H9 (cell line): ENCODE results near the gene ZNHIT1. TPM values are rescaled to one million over a fixed set of nuclear protein-coding genes. Genes with fewer than 3 reads are reported as not detected.

Experiments used
- DNase-seq: peaks from one replicate; pipeline ENCODE4 v3.0.0-alpha.2; 2017
- H2AFZ ChIP-seq: one replicate; pipeline ENCODE4 v1.6.1; 2013; ENCODE audit warnings: mild to moderate bottlenecking, low read length, control low read depth, moderate library complexity
- H2AK5ac ChIP-seq: 2 replicates; pipeline ENCODE4 v1.6.1; 2013; ENCODE audit warnings: low read length, control low read depth, mixed read lengths; ENCODE audit not compliant: insufficient read length
- H2BK120ac ChIP-seq: one replicate; pipeline ENCODE4 v1.6.1; 2013; ENCODE audit warnings: low read depth, mild to moderate bottlenecking, low read length, control low read depth, inconsistent platforms; ENCODE audit not compliant: poor library complexity, severe bottlenecking
- H2BK12ac ChIP-seq: 2 replicates; pipeline ENCODE4 v1.6.1; 2013; ENCODE audit warnings: low read length, control low read depth, mixed read lengths, low read depth; ENCODE audit not compliant: insufficient read length
- H2BK15ac ChIP-seq: 2 replicates; pipeline ENCODE4 v1.6.1; 2013; ENCODE audit warnings: low read depth, low read length, control low read depth
- H2BK20ac ChIP-seq: one replicate; pipeline ENCODE4 v1.6.1; 2013; ENCODE audit warnings: low read depth, mild to moderate bottlenecking, low read length, control low read depth, inconsistent platforms; ENCODE audit not compliant: poor library complexity, severe bottlenecking
- H2BK5ac ChIP-seq: 2 replicates; pipeline ENCODE4 v1.6.1; 2013; ENCODE audit warnings: low read length, control low read depth, mixed read lengths; ENCODE audit not compliant: insufficient read length
- H3K14ac ChIP-seq: 2 replicates; pipeline ENCODE4 v1.6.1; 2013; ENCODE audit warnings: low read length, control low read depth; ENCODE audit not compliant: insufficient read depth
- H3K18ac ChIP-seq: 2 replicates; pipeline ENCODE4 v1.6.1; 2013; ENCODE audit warnings: low read depth, mild to moderate bottlenecking, mixed read lengths, low read length, control low read depth; ENCODE audit not compliant: insufficient read length
- H3K23ac ChIP-seq: 2 replicates; pipeline ENCODE4 v1.6.1; 2013; ENCODE audit warnings: low read length, control low read depth, mixed read lengths, low read depth; ENCODE audit not compliant: insufficient read length
- H3K23me2 ChIP-seq: 2 replicates; pipeline ENCODE4 v1.6.1; 2013; ENCODE audit warnings: low read depth, mild to moderate bottlenecking, mixed read lengths, low read length, control low read depth; ENCODE audit not compliant: insufficient read length, poor library complexity, severe bottlenecking
- H3K27ac ChIP-seq: 2 replicates; pipeline ENCODE4 v1.5.1; 2013; ENCODE audit warnings: low read length, control low read depth, mixed read lengths, low read depth; ENCODE audit not compliant: insufficient read length
- H3K27me3 ChIP-seq: 2 replicates; pipeline ENCODE4 v1.6.1; 2013; ENCODE audit warnings: low read length, control low read depth, inconsistent platforms; ENCODE audit not compliant: insufficient read depth
- H3K4ac ChIP-seq: 2 replicates; pipeline ENCODE4 v1.6.1; 2013; ENCODE audit warnings: low read depth, mild to moderate bottlenecking, control low read depth, inconsistent platforms, low read length, moderate library complexity
- H3K4me1 ChIP-seq: 2 replicates; pipeline ENCODE4 v1.6.1; 2013; ENCODE audit warnings: low read length, control low read depth, inconsistent platforms; ENCODE audit not compliant: insufficient read depth
- H3K4me2 ChIP-seq: 2 replicates; pipeline ENCODE4 v1.6.1; 2013; ENCODE audit warnings: low read length, control low read depth, mixed read lengths; ENCODE audit not compliant: insufficient read length, insufficient read depth
- H3K56ac ChIP-seq: 2 replicates; pipeline ENCODE4 v1.6.1; 2013; ENCODE audit warnings: low read depth, mild to moderate bottlenecking, mixed read lengths, low read length, control low read depth; ENCODE audit not compliant: insufficient read length
- H3K79me1 ChIP-seq: 2 replicates; pipeline ENCODE4 v1.6.1; 2013; ENCODE audit warnings: low read depth, mild to moderate bottlenecking, moderate library complexity, low read length, control low read depth, inconsistent platforms; ENCODE audit not compliant: insufficient read depth, poor library complexity, severe bottlenecking
- H3K79me2 ChIP-seq: 2 replicates; pipeline ENCODE4 v1.6.1; 2013; ENCODE audit warnings: low read length, control low read depth, inconsistent platforms; ENCODE audit not compliant: insufficient read depth
- H3K9ac ChIP-seq: 2 replicates; pipeline ENCODE4 v1.6.1; 2013; ENCODE audit warnings: low read length, control low read depth, mixed read lengths; ENCODE audit not compliant: insufficient read length; ENCODE audit errors: extremely low read depth
- H3K9me3 ChIP-seq: one replicate; pipeline ENCODE4 v1.6.1; 2013; ENCODE audit warnings: low read depth, low read length, inconsistent platforms; ENCODE audit not compliant: control insufficient read depth
- H3T11ph ChIP-seq: one replicate; pipeline ENCODE4 v1.6.1; 2013; ENCODE audit warnings: mild to moderate bottlenecking, low read length, control low read depth, inconsistent platforms
- H4K20me1 ChIP-seq: one replicate; pipeline ENCODE4 v1.6.1; 2013; ENCODE audit not compliant: control insufficient read depth, insufficient read length, insufficient read depth
- H4K5ac ChIP-seq: 2 replicates; pipeline ENCODE4 v1.6.1; 2013; ENCODE audit warnings: low read depth, mild to moderate bottlenecking, mixed read lengths, low read length, control low read depth; ENCODE audit not compliant: insufficient read length
- H4K8ac ChIP-seq: replicated peaks from 2 replicates; pipeline ENCODE4 v1.6.1; 2013; ENCODE audit warnings: low read length, control low read depth, mixed read lengths, low read depth; ENCODE audit not compliant: insufficient read length
- H4K91ac ChIP-seq: 2 replicates; pipeline ENCODE4 v1.6.1; 2013; ENCODE audit warnings: low read depth, mild to moderate bottlenecking, moderate library complexity, mixed read lengths, low read length, control low read depth; ENCODE audit not compliant: insufficient read length
- H3K27ac Mint-ChIP-seq, 3 experiments: 2 replicates in 2 of 3; 3 replicates in 1 of 3; pipeline ENCODE4 v1.8.0; 2020 to 2021; ENCODE audit warnings: mixed read lengths in 3 of 3, mild to moderate bottlenecking in 1 of 3, moderate library complexity in 1 of 3
- H3K27me3 Mint-ChIP-seq: 2 replicates; pipeline ENCODE4 v1.8.0; 2021; ENCODE audit warnings: low read depth, mild to moderate bottlenecking, moderate library complexity, mixed read lengths
- H3K36me3 Mint-ChIP-seq, 3 experiments: 2 replicates in 2 of 3; 3 replicates in 1 of 3; pipeline ENCODE4 v1.8.0; 2020 to 2021; ENCODE audit warnings: low read depth in 3 of 3, mixed read lengths in 3 of 3; ENCODE audit not compliant: insufficient read depth in 1 of 3
- H3K4me1 Mint-ChIP-seq, 2 experiments: 2 replicates each; pipeline ENCODE4 v1.8.0; 2020; ENCODE audit warnings: mixed read lengths in 2 of 2
- H3K4me3 Mint-ChIP-seq, 2 experiments: 2 replicates in 1 of 2; 3 replicates in 1 of 2; pipeline ENCODE4 v1.8.0; 2020 to 2021; ENCODE audit warnings: mild to moderate bottlenecking in 2 of 2, mixed read lengths in 2 of 2, moderate library complexity in 1 of 2
- H3K9me3 Mint-ChIP-seq, 2 experiments: 2 replicates in 1 of 2; 3 replicates in 1 of 2; pipeline ENCODE4 v1.8.0; 2020; ENCODE audit warnings: mild to moderate bottlenecking in 2 of 2, mixed read lengths in 2 of 2, moderate library complexity in 1 of 2
- CTCF ChIP-seq: fragments of 200-600 bp; sonication (generic); conservative IDR thresholded peaks from 3 replicates; pipeline ENCODE4 v1.8.0; 2021; ENCODE audit warnings: antibody characterized with exemption, mild to moderate bottlenecking
- WGBS: extraction: QIAGEN DNeasy Blood & Tissue Kit; methylation state at CpG from one replicate; pipeline ENCODE4 v1.1.7; 2013; ENCODE audit warnings: missing lambda C conversion rate, low lambda C conversion rate, mixed read lengths; ENCODE audit not compliant: insufficient read length; ENCODE audit errors: extremely low coverage; 5-methylcytosine and 5-hydroxymethylcytosine counted together
- total RNA-seq: library from RNA; stranded (reverse); gene quantifications from 2 replicates; pipeline ENCODE4 v1.2.1, GENCODE V29; 2021

The ZNHIT1 gene
- total RNA-seq, 1 experiment from 2014 or later, result 52.7 TPM

GRCh38 chr7:101245147-101245668 is 27.2 kb downstream of the ZNHIT1 start:
- Histone ChIP-seq H2BK20ac (no peak overlapping the region), H4K91ac (no peak overlapping the region), H3K9ac (no peak overlapping the region), H4K20me1 (peaks cover 4% of the 10 kb centered on the region), H4K5ac (no peak overlapping the region), H3K27me3 (no peaks in the 10 kb centered on the region), H2BK120ac (no peak overlapping the region), H3K79me2 (no peaks in the 10 kb centered on the region), H2BK12ac (no peak overlapping the region), H3K23me2 (peaks cover 8% of the 10 kb centered on the region), H2BK15ac (no peak overlapping the region), H3K23ac (no peak overlapping the region), H3K79me1 (no peaks in the 10 kb centered on the region), H3K14ac (no peak overlapping the region), H2BK5ac (no peak overlapping the region), H3K18ac (no peak overlapping the region), H3K4me2 (peak overlapping the region; percentile 94), H2AK5ac (no peak overlapping the region), H3K27ac (no peak overlapping the region), H3K4ac (no peak overlapping the region), H3K56ac (no peak overlapping the region), H2AFZ (no peak overlapping the region), H4K8ac (no peak overlapping the region), H3T11ph (no peak overlapping the region), H3K4me1 (no peaks in the 10 kb centered on the region), H3K9me3 (no peaks in the 10 kb centered on the region)
- H3K4me1 Mint-ChIP-seq, result peaks cover 17 to 20% of the 10 kb centered on the region in 2 experiments
- peak overlapping the region; percentile 84 to 96 (median 93) for H3K27ac Mint-ChIP-seq
- H3K4me3 Mint-ChIP-seq, result peak overlapping the region; percentile 93 to 96
- H3K27me3 Mint-ChIP-seq, result no peaks in the 10 kb centered on the region; the same call in 1 of the 2 replicates
- H3K36me3 Mint-ChIP-seq, result peaks cover 6 to 38% (median 23%) of the 10 kb centered on the region in 3 experiments; a peak in 6 of 7 replicates
- no peaks in the 10 kb centered on the region for H3K9me3 Mint-ChIP-seq
- no CpG with 5 or more reads among the region's 32 CpGs for WGBS
- DNase-seq, result no peak
- TF ChIP-seq CTCF, result no peak
